ENCODE measurements around the gene RNMT.
"Not testable (repeated sequence)": the region's sequence is repeated elsewhere in the genome, so short reads cannot be mapped to it uniquely, and the experiment has no call there.

RNMT gene

DNA sequence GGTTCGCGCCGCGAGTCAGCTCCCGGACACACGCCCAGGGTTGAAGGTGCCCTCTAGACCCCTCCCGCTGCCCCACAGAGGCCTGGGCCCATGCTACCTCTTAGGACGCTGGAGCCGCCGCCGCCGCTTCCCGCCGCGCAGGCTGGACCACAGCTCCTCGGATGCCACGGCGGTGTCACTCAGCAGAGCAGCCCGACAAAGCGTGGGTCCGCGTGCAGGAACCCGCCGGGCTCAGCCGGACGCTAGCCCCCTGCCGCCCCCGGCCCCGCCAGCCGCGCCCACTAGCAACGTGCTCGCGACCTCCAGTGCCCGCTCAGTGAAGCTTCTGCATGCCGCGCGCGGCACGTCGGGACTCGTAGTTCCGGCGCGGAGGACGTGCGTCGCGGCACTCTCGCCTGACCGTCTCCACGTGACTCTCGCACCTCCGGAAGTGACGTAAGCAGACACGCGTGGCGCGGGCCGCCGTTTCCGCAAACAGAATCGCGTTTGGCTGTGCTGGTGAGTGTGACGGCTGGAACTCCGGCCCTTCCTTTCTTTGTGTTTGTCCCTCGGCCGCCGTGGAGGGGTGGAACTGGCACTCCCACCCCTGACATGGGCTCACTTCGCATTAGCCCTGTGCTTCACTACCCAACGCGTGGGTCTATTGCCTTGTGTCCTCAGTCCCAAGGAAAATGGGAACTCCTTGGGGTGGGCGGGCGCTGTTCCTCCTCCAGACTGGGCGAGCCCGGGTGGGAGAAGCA is at the start of gene RNMT, which contains the start of gene FAM210A:
Gene RNMT (plus strand): TSS at position 442 of the 740 bp plus-strand sequence. CDS start 4,845 bp downstream, outside the sequence.
Gene FAM210A (minus strand): TSS at position 327 of the 740 bp plus-strand sequence. CDS start 44,481 bp downstream, outside the sequence.
- DNase-seq (ENCODE audit: low read depth), result peak; percentile 94

DNA sequence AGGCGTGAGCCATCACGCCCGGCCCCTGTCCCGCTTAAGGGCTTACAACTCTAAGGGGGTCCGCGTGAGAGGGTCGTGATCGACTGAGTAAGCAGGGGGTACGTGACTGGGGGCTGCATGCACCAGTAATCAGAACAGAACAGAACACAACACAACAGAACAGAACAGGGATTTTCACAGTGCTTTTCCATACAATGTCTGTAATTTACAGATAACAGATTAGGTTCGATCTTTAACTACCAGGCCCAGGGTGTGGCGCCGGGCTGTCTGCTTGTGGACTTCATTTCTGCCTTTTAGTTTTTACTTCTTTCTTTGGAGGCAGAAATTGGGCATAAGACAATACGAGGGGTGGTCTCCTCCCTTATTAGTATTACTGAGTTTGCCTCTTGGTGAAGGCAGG is 49.1 kb upstream of the RNMT start:
- DNase-seq (ENCODE audit: low read depth), result not testable (repeated sequence)

DNA sequence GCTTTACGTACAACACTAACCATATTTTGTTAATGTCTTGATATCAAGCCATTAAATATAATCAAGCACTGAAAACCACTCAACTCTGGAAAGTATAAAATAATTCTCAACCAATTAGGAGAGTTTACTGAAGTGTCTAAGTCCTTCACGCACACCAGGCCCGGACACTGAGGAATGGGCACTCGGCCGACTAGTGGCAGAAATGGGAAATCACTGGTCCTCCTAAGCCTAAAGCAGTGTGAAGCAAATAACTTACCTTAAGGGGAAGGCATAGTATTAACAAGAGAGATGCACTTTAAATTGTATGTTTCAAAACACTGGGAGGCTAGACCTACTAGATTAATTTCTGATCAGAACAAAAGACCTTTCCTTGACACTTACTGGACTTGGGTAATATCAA is 45.9 kb upstream of the RNMT start:
- no peak for DNase-seq (ENCODE audit: low read depth)

DNA sequence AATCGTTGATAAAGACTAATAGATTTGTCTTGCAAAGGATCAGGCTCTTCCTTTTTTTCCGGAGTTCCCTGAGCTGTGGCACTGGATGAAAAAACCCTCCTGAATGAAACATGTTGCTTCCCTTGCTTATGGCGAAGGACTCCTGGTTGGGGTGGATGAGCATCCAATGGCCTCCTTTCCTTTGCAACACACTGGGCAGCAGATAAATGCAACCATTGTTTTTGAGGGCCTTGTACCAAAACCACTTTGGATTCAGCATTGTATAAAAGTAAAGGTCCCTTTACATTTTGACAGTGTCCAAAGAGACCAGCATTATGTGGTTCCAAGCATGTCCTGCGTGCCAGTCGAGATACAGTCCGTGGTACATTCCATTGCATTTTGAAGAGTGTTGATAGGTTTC is 44.8 kb upstream of the RNMT start:
- no peak for DNase-seq (ENCODE audit: low read depth)

DNA sequence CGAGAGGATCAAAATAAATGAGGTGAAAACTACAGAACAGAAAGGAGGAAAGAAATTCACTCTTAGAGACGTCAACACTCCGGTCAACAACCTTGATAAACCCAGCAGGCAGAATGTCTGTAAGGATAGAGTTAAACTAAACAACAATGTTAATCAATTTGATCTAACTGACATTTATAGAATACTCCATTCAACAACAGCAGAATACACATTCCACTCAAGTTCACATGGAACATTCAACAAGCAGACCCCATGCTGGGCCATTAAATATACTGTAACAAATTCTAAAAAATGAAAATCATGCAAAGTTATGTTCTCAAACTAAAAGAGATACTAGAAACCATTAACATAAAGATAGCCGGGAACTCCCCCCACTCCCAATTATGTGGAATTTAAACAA is 41.9 kb upstream of the RNMT start:
- no peak for DNase-seq (ENCODE audit: low read depth)

DNA sequence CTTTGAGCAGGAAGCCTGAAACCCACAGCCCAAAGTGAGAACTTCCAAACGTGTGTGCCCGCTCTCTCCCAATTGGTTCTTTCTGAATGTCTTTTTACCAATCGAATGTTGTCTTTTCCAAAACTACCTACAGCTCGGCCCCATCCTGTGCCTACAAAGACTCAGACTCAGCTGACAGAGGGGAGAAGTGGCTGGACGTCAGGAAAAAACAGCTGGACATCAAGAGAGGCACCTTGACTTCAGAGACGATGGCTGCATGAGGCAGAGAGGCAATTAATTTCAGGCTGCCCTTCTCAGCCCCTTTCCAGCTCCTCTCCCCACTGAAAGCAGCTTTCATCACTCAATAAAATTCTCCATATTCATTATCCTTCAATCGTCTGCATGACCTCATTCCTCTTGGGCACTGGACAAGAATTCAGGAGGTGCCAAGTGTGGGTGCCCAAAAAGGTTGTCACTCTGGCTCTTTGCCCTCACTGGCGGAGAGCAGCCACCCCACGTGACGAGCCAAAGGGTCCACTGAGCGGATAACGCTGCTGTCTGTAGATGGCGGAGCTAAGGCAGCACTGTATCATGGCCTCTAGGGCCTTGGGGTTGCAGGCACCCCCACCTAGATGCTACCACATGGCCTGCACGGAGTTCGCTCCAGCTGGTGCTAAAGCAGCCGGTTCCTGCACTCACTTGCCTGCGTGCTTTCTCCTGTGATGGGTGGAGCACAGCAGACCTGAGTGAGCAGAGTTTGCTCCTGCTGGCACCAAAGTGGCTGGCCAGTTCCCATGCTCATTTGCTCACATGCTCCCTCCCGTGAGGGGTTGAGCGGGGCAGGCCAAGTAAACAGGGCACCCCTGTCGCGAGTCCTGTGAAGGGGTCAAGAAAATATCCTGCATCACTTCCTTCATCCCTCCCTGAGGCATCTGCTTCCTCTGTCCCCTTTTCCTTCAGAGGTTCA is 38.0 kb upstream of the RNMT start:
- no peak for DNase-seq (ENCODE audit: low read depth)

DNA sequence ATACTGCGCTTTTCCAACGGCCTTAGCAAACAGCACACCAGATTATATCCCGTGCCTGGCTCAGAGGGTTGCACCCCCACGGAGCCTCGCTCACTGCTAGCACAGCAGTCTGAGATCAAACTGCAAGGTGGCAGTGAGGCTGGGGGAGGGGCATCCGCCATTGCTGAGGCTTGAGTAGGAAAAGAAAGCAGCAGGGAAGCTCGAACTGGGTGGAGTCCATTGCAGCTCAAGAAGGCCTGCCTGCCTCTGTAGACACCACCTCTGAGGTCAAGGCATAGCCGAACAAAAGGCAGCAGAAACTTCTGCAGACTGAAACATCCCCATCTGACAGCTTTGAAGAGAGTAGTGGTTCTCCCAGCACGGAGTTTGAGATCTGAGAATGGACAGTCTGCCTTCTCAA is 36.4 kb upstream of the RNMT start:
- not testable (repeated sequence) for DNase-seq (ENCODE audit: low read depth)

DNA sequence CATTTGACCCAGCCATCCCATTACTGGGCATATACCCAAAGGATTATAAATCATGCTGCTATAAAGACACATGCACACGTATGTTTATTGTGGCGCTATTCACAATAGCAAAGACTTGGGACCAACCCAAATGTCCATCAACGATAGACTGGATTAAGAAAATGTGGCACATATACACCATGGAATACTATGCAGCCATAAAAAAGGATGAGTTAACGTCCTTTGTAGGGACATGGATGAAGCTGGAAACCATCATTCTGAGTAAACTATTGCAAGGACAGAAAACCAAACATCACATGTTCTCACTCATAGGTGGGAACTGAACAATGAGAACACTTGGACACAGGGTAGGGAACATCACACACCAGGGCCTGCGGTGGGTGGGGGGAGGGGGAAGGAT is 31.1 kb upstream of the RNMT start:
- DNase-seq (ENCODE audit: low read depth), result not testable (repeated sequence)

DNA sequence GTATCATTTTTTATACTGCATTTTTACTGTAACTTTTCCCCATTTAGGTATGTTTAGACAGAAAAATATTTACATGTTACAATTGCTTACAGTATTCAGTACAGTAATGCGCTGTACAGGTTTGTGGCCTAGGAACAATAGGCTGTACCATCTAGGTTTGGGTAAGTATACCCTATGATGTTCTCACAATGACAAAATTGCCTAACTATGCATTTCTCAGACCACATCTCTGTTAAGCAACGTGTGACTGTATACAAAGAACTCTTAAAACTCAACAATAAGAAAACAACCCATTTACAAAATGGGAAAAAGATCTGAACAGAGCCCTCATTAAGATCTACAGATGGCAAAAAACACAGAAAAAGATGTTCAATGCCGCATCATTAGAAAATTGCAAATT is 29.5 kb upstream of the RNMT start:
- DNase-seq (ENCODE audit: low read depth), result no peak

DNA sequence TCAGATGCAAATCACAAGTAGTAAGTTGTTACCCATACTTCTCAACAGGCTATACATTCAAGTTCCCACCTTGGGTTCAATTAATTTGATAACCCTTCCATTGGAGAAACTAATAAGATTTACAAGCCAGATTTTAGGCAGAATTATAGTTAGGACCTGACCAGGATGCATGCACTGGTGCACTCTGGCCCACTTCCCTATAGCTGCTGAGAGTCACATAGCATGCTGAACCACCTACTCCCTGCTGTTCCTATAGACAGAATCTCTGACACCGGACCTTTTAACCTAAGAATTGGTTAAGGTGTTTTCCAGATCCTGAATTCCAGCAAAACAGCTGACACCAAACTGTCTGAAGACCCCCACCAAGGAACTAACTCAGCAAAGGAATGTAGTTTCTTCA is 26.3 kb upstream of the RNMT start:
- DNase-seq (ENCODE audit: low read depth), result no peak

DNA sequence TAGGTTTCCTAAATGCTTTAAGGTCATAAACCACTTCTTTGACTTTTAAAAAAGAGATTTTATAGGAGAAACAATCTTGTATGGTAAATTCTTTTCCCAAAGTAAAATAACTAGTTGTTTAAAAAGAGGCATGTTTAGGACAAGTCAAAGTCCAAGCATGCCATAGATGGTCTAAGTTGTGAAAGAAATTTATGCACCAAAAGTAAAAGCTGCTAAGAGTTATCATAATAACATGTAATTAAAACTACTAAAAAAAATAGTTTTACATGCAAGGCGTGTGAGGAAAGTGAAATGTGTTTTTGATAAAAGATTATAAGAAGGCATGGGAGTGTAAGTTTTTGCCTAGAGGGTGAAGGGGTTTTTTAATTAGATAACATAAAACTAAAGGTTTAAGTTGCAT is 22.6 kb upstream of the RNMT start:
- DNase-seq (ENCODE audit: low read depth), result no peak

DNA sequence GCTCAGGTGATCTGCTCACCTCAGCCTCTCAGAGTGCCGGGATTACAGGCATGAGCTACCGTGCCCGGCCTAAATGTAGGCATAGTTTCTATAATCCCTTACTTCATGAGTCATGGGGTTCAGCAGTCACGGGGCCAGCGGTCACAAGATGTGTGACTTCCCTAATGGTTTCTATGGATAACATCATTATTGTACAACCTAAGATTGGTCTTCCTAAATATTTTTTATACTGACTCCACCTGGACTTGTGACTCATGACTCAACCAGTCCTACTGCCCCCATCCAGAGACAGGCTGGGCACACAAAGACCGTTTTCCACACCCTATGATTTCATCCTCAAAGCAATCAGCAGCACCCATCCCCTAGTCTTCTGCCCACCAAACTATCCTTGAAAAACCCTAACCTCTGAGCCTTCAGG is 16.1 kb upstream of the RNMT start:
- no peak for DNase-seq (ENCODE audit: low read depth)

DNA sequence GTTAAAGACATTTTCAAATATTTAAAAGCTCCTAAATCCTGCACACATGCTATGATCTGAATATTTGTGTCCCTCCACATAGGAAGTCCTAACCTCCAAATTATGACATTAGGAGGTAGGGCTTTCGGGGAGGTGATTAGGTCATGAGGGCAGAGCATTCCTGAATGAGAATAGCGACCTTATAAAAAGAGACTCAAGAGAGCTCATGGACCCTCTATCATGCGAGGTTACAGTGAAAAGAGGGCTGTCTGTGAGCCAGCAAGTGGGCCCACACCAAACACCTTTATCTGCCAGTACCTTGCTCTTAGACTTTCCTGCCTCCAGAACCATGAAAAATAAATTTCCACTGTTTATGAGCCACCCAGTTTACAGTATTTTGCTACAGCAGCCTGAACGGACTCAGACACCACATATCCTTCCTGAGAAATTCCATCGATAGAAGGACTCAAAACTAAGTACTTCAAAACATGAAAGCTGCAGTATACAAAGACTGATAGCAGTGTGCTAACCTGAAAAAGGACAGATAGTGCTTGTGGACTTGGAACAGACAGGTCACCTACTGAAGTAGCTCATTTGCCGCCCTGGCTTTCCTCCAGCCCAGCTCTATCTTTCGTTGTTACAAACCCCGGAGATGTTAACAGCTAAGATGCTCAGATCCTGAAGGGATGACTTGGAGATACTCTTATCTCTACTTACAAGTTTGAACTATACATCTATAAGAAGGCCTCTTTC is 13.9 kb upstream of the RNMT start:
- no peak for DNase-seq (ENCODE audit: low read depth)

DNA sequence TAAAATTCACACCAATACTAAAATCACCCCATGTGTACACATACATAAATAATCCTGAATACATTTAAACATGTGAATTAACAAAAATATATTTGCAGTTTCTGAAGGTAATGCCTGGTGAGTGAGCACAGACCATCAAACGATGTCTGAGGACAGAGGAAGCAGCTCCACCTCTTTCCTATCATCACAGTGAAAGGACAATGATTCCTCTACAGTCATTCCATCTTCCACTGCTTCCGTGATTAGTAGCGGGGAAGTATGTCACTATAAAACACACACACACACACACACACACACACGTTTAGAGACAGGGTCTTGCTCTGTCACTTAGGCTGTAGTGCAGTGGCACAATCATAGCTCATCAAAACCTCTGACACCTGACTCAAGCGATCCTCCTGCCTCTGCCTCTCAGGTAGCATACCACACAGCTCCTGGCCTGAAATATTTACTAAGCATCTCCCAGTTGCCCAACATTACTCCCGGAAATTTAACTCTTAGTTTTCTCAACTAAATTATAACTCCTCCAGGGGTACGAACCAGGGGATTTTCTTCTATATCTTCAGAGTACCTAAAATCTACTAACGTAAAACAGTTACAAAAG is 12.9 kb upstream of the RNMT start:
- no peak for DNase-seq (ENCODE audit: low read depth)

DNA sequence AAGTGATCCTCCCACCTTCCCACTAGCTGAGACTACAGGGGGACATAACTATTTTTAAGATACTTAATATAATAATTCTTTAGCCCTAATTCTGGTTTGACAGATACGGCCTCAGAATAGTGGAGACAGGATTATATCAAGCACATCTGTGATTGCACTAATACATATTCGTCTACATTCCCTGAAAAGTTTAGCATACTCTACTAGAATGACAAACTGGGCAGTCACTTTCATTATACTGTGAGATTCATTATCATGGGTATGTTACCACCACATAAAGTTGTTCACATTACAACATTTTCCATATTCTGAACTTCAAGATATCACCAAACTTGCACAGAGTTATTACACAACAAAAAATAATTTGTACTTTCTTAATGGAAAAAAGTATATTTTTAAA is 11.1 kb upstream of the RNMT start:
- no peak for DNase-seq (ENCODE audit: low read depth)

DNA sequence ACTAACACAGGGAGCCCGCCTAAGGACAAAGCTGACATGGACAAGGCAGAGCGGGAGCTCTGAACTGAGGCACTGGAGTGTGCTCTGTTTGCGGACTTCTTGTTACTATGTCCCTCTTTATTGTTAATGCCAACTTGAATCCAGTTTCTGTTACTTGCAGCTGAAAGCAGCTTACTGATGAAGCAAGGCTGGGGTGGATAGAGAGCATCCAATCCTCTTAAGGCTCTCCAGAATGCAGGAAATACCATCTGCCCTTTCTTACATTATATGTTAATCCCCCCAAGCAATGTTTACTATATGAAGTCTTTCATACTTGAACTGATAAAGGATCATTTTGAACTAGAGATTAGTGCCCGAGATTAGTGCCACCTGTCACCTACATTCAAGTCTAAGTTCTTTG is 9.6 kb upstream of the RNMT start:
- DNase-seq (ENCODE audit: low read depth), result no peak

DNA sequence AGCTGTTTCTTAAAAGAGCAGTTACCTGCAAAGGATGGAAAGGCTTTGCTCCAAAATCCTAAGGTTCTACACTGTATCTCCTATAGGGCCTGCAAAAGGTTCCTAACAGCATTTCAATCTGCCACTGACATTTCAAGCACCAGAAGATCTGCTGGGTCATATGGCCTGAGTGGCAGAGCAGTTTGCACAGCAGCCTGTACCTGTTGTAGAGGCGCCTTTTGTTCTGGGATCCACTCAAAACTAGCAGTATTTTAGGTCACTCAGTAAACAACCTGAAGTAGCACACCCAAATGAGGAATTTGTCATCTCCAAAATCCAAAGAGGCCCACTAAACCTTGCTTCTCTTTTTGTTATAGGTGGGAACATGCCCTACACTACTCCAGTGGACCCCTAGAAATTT is 6.3 kb upstream of the RNMT start:
- DNase-seq (ENCODE audit: low read depth), result no peak

DNA sequence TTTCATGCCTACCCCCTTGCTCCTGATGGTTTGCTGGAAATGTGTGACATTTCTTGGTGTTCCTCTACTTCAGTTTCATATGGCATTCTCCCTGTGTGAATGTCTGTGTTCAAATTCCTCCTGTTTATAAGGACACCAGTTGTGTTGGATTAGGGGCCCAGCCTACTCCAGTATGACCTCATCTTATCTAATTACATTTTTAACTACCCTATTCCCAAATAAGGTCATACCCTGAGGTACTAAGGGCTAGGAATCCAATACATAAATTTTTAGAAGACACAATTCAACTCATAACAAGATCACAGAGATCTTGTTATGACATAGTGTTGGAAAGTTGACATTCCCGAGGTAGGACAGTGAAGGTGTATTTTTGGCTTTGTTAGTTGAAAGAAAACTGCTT is 5.6 kb upstream of the RNMT start:
- DNase-seq (ENCODE audit: low read depth), result no peak

DNA sequence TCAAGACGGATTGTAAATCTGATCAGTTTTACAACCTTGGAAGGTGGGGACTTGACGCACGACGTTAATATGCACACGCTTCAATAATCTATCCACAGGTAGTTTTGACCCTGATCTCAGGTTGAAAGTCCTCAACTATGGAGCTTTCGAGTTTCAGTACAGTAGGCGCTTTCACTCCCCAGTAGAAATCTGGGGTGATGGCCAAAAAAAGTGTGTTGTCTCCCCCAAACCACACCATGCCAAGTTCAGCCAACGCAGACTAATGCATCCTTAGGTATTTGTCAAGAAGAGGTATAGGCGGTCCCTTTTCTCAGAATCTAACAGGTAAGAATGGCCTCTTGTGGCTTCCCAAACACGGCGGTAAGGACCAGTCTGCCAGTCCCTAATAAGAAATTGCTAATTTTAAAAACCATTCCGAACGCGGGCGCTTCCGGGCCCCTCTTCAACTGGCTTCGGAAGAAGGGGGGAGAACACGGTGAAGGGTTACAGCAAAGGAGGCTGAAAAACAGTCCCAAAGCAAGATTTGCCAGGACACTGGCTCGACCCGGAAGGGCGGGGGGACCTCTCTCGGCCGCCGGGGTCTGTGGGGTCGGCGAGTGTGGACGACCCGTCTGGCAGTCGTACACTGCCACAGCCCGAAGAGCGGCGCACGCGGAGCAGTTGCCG is 774 bp upstream of the RNMT start:
- DNase-seq (ENCODE audit: low read depth), result peak; percentile 2

DNA sequence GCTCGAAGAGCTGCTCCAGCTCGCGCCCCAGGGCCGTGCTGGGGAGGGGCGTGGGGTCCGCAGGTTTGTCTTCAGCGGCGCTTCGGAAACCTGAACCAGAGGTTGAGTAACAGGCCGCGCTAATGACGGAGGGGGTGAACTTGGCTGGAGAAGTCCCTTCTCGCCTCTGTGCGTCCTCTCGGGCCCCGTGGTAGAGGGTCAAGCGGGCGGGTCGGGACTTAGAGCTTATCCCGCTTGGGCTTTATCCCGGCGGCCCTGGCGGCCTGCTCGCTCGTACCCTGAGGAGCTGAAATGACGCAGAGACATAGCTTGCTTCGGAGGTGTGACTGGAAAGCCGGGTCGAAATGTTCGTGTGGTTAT is 479 bp downstream of the RNMT start:
- DNase-seq (ENCODE audit: low read depth), result peak; percentile 2

DNA sequence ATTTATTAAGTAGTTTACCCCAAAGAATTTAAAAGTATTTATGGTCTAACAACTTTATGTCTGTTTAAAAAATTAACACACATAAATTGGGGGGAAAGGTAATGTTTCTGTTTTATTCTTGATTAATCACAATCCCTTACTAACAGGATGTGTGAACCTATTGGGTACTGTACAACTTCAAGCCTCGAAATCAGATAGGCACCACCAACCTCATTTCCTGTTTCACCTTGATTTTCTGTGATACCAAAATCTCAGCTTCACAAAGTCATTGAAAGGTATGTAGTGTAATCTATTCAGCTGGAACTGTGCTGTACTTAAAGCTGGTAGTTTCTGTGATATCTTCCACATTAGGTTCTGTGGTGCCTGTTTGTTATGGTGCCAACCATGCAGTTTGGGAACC is 4.0 kb downstream of the RNMT start:
- no peak for DNase-seq (ENCODE audit: low read depth)

DNA sequence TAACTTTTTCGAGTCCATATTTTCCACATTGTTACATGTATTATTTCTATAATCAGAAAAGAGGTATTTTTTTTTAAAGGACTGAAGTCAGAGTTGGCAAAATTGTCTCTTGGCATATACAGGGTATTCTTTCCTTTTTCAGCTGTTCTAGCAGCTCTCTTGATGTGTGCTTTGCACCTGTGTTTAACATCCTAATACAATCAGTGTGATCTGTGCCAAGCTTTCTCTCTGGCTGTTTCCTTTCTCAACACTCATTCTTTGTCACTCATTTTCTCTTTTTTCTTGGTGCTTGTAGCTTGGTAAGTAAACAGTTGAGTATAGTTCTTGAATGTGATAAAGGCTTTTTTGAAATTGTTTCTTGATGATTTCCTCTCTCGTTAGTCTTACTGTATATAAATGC is 9.2 kb downstream of the RNMT start:
- DNase-seq (ENCODE audit: low read depth), result no peak

Data from stimulated activated CD4-positive, alpha-beta T cell treated with anti-CD3 and anti-CD28 coated beads, Interleukin-2, amount 100 ng/mL, for 4 hours (primary cell).